ENCODE measurements around the gene KSR1.

DNA sequence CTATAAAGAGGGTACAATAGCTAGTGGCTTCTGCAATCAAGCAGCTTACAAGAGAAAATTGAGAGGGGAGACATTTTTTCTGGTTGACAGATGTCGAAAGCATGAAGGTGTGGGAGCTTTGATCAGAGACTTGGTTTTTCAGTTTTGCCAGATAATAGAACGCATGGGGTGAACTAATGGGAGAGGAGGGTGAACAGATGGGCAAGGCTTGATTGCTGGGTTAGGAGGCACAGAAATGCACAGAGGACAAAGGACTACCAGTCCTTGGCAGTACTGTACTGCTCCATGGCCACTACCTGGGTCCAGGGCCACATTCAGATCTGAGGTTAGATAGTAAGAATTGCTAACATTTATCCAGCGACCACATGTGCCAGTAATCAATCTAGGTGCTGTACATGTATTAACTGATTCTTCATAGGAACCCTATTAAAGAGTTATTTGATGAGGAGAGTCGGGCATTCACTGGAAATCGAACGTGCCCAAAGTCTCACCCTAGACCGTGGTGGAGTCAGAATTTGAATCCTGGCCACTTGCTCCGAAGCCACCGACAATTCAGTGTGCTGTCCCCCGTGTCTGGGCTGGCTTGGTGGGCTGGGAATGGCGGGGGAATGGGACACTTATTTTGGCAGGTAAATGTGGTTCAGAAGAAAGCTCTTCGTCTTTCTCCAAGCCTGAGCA lies 873 bp upstream of the KSR1 start:
- TF ChIP-seq CTCF (IDR thresholded peaks at IDR 0.05): no peak
- TF ChIP-seq POLR2A (IDR thresholded peaks at IDR 0.05): no peak

Measured in testis (tissue), 2 donors.